IMR-90 (cell line): ENCODE data around the gene LSM7. TPM values are rescaled to one million over a fixed set of nuclear protein-coding genes. Genes with fewer than 3 reads are reported as not detected.
A peak's percentile ranks its signal among the peaks of the same experiment; 100 is the strongest.

Source experiments
- ATAC-seq: fragments of 200-7000 bp; cut with Tn5 transposase; 2 replicates; pipeline ENCODE4 v1.9.1; 2020; ENCODE audit warnings: low read depth, mild to moderate bottlenecking, moderate library complexity
- BruUV-seq: library from RNA; stranded (reverse); fragments of 400-500 nt; replicated peaks from 2 replicates; lab custom pipeline; 2021; lab: Mats Ljungman, UMichigan
- CTCF ChIA-PET: fragments of 300-600 bp; formaldehyde crosslinking; extraction: SDS; loops from one replicate; lab custom pipeline; 2021; ENCODE audit warnings: antibody characterized with exemption; lab: Yijun Ruan, JAX
- POLR2A ChIA-PET: fragments of 300-600 bp; sonication (Branson Sonifier 250); formaldehyde crosslinking; loops from one replicate; lab custom pipeline; 2022; ENCODE audit warnings: antibody characterized with exemption; ENCODE audit not compliant: unreplicated experiment; lab: Charles Lee
- DNase-seq: peaks from one replicate; pipeline ENCODE4 v3.0.0; 2013
- H2AFZ ChIP-seq: replicated peaks from 2 replicates; pipeline ENCODE3; 2013; ENCODE audit warnings: low read length, mild to moderate bottlenecking; ENCODE audit not compliant: poor library complexity
- H2AK5ac ChIP-seq: 2 replicates; pipeline ENCODE4 v1.6.1; 2013; ENCODE audit warnings: low read depth, low read length, inconsistent platforms
- H2AK9ac ChIP-seq: replicated peaks from 2 replicates; pipeline ENCODE3; 2013; ENCODE audit warnings: mild to moderate bottlenecking, low read depth, low read length, moderate library complexity; ENCODE audit not compliant: poor library complexity
- H2BK120ac ChIP-seq: 2 replicates; pipeline ENCODE4 v1.6.1; 2013; ENCODE audit warnings: low read depth, low read length, inconsistent platforms
- H2BK15ac ChIP-seq: 3 replicates; pipeline ENCODE4 v1.6.1; 2013; ENCODE audit warnings: low read depth, low read length, inconsistent platforms
- H2BK20ac ChIP-seq: 2 replicates; pipeline ENCODE4 v1.6.1; 2013; ENCODE audit warnings: low read depth, mild to moderate bottlenecking, inconsistent platforms, low read length, moderate library complexity
- H2BK5ac ChIP-seq: 2 replicates; pipeline ENCODE4 v1.6.1; 2013; ENCODE audit warnings: mild to moderate bottlenecking, low read depth, low read length, inconsistent platforms; ENCODE audit not compliant: poor library complexity, severe bottlenecking
- H3K14ac ChIP-seq: replicated peaks from 2 replicates; pipeline ENCODE4 v1.6.1; 2013; ENCODE audit warnings: low read depth, low read length, inconsistent platforms
- H3K18ac ChIP-seq: 2 replicates; pipeline ENCODE4 v1.6.1; 2013; ENCODE audit warnings: low read depth, low read length, control low read depth
- H3K23ac ChIP-seq: 2 replicates; pipeline ENCODE4 v1.6.1; 2013; ENCODE audit warnings: low read depth, low read length, inconsistent platforms
- H3K27ac ChIP-seq: 2 replicates; pipeline ENCODE4 v1.5.1; 2013; ENCODE audit warnings: mild to moderate bottlenecking, control low read depth, low read length; ENCODE audit not compliant: insufficient read depth
- H3K27me3 ChIP-seq: 2 replicates; pipeline ENCODE4 v1.6.1; 2013; ENCODE audit warnings: low read length; ENCODE audit not compliant: control insufficient read depth, insufficient read depth
- H3K36me3 ChIP-seq: 2 replicates; pipeline ENCODE4 v1.6.1; 2013; ENCODE audit warnings: low read length, mixed read lengths; ENCODE audit not compliant: control insufficient read depth, insufficient read depth
- H3K4ac ChIP-seq: 2 replicates; pipeline ENCODE4 v1.6.1; 2013; ENCODE audit warnings: low read depth, low read length, inconsistent platforms
- H3K4me1 ChIP-seq: 2 replicates; pipeline ENCODE4 v1.6.1; 2013; ENCODE audit warnings: low read length, mixed read lengths; ENCODE audit not compliant: control insufficient read depth, insufficient read depth
- H3K4me2 ChIP-seq: 2 replicates; pipeline ENCODE4 v1.6.1; 2013; ENCODE audit warnings: low read depth, mild to moderate bottlenecking, control low read depth, low read length, moderate library complexity
- H3K4me3 ChIP-seq: 2 replicates; pipeline ENCODE4 v1.5.1; 2013; ENCODE audit warnings: low read depth, mild to moderate bottlenecking, control low read depth, low read length, moderate library complexity; ENCODE audit not compliant: insufficient read depth
- H3K56ac ChIP-seq: 2 replicates; pipeline ENCODE4 v1.6.1; 2013; ENCODE audit warnings: low read length, inconsistent platforms; ENCODE audit not compliant: insufficient read depth; ENCODE audit errors: extremely low read depth
- H3K79me1 ChIP-seq, 2 experiments: 2 replicates each; pipeline ENCODE4 v1.6.1; 2013; ENCODE audit warnings: low read length in 2 of 2, inconsistent platforms in 1 of 2, low read depth in 1 of 2
- H3K9ac ChIP-seq: 2 replicates; pipeline ENCODE4 v1.6.1; 2013; ENCODE audit warnings: low read depth, low read length, control low read depth
- H3K9me1 ChIP-seq: 2 replicates; pipeline ENCODE4 v1.6.1; 2013; ENCODE audit warnings: low read length, inconsistent platforms; ENCODE audit not compliant: insufficient read depth
- H3K9me3 ChIP-seq: 2 replicates; pipeline ENCODE4 v1.6.1; 2013; ENCODE audit warnings: low read length; ENCODE audit not compliant: control insufficient read depth, insufficient read depth
- H4K20me1 ChIP-seq: 2 replicates; pipeline ENCODE4 v1.6.1; 2013; ENCODE audit warnings: low read length, inconsistent platforms; ENCODE audit not compliant: insufficient read depth
- H4K5ac ChIP-seq: 2 replicates; pipeline ENCODE4 v1.6.1; 2013; ENCODE audit warnings: mild to moderate bottlenecking, low read depth, low read length, control low read depth
- H4K8ac ChIP-seq, 2 experiments: 2 replicates each; pipeline ENCODE4 v1.6.1; 2013; ENCODE audit warnings: low read depth in 2 of 2, low read length in 2 of 2, control low read depth in 1 of 2, inconsistent platforms in 1 of 2
- H4K91ac ChIP-seq: 2 replicates; pipeline ENCODE4 v1.6.1; 2013; ENCODE audit warnings: low read depth, low read length, inconsistent platforms; ENCODE audit not compliant: insufficient read depth
- BHLHE40 ChIP-seq: fragments of 150-350 bp; IDR thresholded peaks from 2 replicates; pipeline ENCODE4 v1.6.1; 2016; ENCODE audit warnings: mild to moderate bottlenecking, low read depth, low read length
- CEBPB ChIP-seq: IDR thresholded peaks from 2 replicates; pipeline ENCODE4 v1.6.1; 2012; ENCODE audit warnings: low read depth, low read length, improper control_type of control experiment
- CHD1 ChIP-seq: IDR thresholded peaks from 2 replicates; pipeline ENCODE4 v1.6.1; 2012; ENCODE audit warnings: low read depth, low read length, improper control_type of control experiment
- ELK1 ChIP-seq: fragments of 150-350 bp; IDR thresholded peaks from 2 replicates; pipeline ENCODE4 v1.6.1; 2016; ENCODE audit warnings: low read depth, mild to moderate bottlenecking, low read length, moderate library complexity, borderline replicate concordance
- FOS ChIP-seq: fragments of 150-350 bp; IDR thresholded peaks from 2 replicates; pipeline ENCODE4 v1.6.1; 2016; ENCODE audit warnings: low read depth, low read length
- MAZ ChIP-seq: IDR thresholded peaks from 2 replicates; pipeline ENCODE4 v1.6.1; 2012; ENCODE audit warnings: low read depth, mild to moderate bottlenecking, low read length, improper control_type of control experiment, moderate library complexity, borderline replicate concordance
- MXI1 ChIP-seq: IDR thresholded peaks from 2 replicates; pipeline ENCODE4 v1.6.1; 2012; ENCODE audit warnings: low read depth, mild to moderate bottlenecking, low read length, moderate library complexity, borderline replicate concordance
- NFE2L2 ChIP-seq: fragments of 150-350 bp; IDR thresholded peaks from 2 replicates; pipeline ENCODE4 v1.6.1; 2016; ENCODE audit warnings: low read depth, mild to moderate bottlenecking, low read length
- POLR2A ChIP-seq: IDR thresholded peaks from 2 replicates; pipeline ENCODE4 v1.6.1; 2012; ENCODE audit warnings: mild to moderate bottlenecking, low read depth, low read length
- RAD21 ChIP-seq: IDR thresholded peaks from 2 replicates; pipeline ENCODE4 v1.6.1; 2012; ENCODE audit warnings: low read length, improper control_type of control experiment
- RCOR1 ChIP-seq: IDR thresholded peaks from 2 replicates; pipeline ENCODE4 v1.6.1; 2012; ENCODE audit warnings: mild to moderate bottlenecking, low read length, improper control_type of control experiment; ENCODE audit not compliant: insufficient replicate concordance
- RFX5 ChIP-seq: IDR thresholded peaks from 2 replicates; pipeline ENCODE4 v1.8.0; 2012; ENCODE audit warnings: low read depth, mild to moderate bottlenecking, low read length, moderate library complexity
- SMC3 ChIP-seq: fragments of 150-350 bp; IDR thresholded peaks from 2 replicates; pipeline ENCODE4 v1.6.1; 2016; ENCODE audit warnings: low read depth, mild to moderate bottlenecking, antibody characterized with exemption, low read length, moderate library complexity
- USF2 ChIP-seq: fragments of 150-350 bp; IDR thresholded peaks from 2 replicates; pipeline ENCODE4 v1.6.1; 2017; ENCODE audit warnings: mild to moderate bottlenecking, antibody characterized with exemption, low read length, low read depth
- WGBS, 2 experiments: methylation state at CpG; one replicate each; pipeline versions ENCODE4 v1.1.5 to v1.1.7; 2013; ENCODE audit warnings: missing lambda C conversion rate in 2 of 2; ENCODE audit not compliant: insufficient read length in 1 of 2; ENCODE audit errors: extremely low coverage in 2 of 2; 5-methylcytosine and 5-hydroxymethylcytosine counted together
- dilution Hi-C: fragments of 300-500 bp; cut with HindIII; formaldehyde crosslinking; loops from one replicate; pipeline ENCODE4 v1.14.3; 2018; ENCODE audit warnings: low sequenced_read_pairs; ENCODE audit not compliant: unreplicated experiment
- in situ Hi-C: fragments of 300-500 bp; cut with MboI; formaldehyde crosslinking; loops from 3 replicates; pipeline ENCODE4 v1.14.3; 2019; ENCODE audit warnings: low sequenced_read_pairs, inconsistent platforms, mixed read lengths
- intact Hi-C: fragments of 100-400 bp; cut with micrococcal nuclease; formaldehyde crosslinking; loops from 2 replicates; pipeline ENCODE4 v1.10.0; 2022
- polyA plus RNA-seq, 3 experiments: library from polyadenylated mRNA; depleted of rRNA; stranded (reverse); fragments of >200 nt; gene quantifications; 2 replicates each; pipeline ENCODE4 v1.2.3, GENCODE V29; 2012; ENCODE audit warnings: low replicate concordance in 1 of 3
- total RNA-seq: library from RNA; depleted of rRNA; stranded (reverse); fragments of >200 nt; gene quantifications from 2 replicates; pipeline ENCODE4 v1.2.3, GENCODE V29; 2012

The LSM7 gene
- total and polyA plus RNA-seq, 2 of the 4 experiments (the other 2 are of a cell fraction): 145 to 708 TPM

GRCh38 chr19:2305452-2306280, 22.7 kb downstream of the LSM7 start (continued):
- no peak for TF ChIP-seq RAD21

- dilution Hi-C loops (no loop called here), in situ Hi-C loops (no loop called here), intact Hi-C loops (no loop called here)
- Histone ChIP-seq H3K27ac (no peak overlapping the region), H3K4ac (no peak overlapping the region), H3K36me3 (no peaks in the 10 kb centered on the region), H3K14ac (no peak overlapping the region), H3K56ac (no peak overlapping the region), H3K79me1 (no peaks in the 10 kb centered on the region), H2AK5ac (no peak overlapping the region), H3K9ac (no peak overlapping the region), H2AFZ (no peak overlapping the region), H4K20me1 (0 out of 2 replicates have a peak, but pooled peaks cover 2% of the 10 kb centered on the region), H2BK20ac (no peak overlapping the region), H2BK120ac (no peak overlapping the region), H3K4me3 (no peak overlapping the region), H2AK9ac (peak overlapping the region; percentile 13), H3K18ac (no peak overlapping the region), H2BK15ac (no peak overlapping the region), H3K27me3 (peaks cover 46% of the 10 kb centered on the region), H4K8ac (no peak overlapping the region), H3K4me1 (peaks cover 4% of the 10 kb centered on the region; the same call in 1 of the 2 replicates), H2BK5ac (no peak overlapping the region), H3K9me3 (no peaks in the 10 kb centered on the region; the same call in 1 of the 2 replicates), H3K23ac (no peak overlapping the region), H4K91ac (no peak overlapping the region), H4K5ac (no peak overlapping the region), H3K9me1 (no peaks in the 10 kb centered on the region), H3K4me2 (no peak overlapping the region)
- BruUV-seq: no TSS peak
- CTCF ChIA-PET: interaction anchor here (0.6 kb wide), 1 partner anchor 29 kb away, joined by 5 read pairs; no protein-coding TSS in a partner anchor
- WGBS, 2 experiments: 77% methylated on average over 15 of the region's 26 CpGs; no CpG with 5 or more reads in 1 of the 2 experiments
- DNase-seq: no peak
- no peak for ATAC-seq
- POLR2A ChIA-PET: no interaction called here
- TF ChIP-seq NFE2L2 (no peak), CHD1 (no peak), BHLHE40 (no peak), USF2 (no peak), CEBPB (no peak), SMC3 (no peak), ELK1 (no peak), FOS (no peak), RAD21 (no peak), MAZ (no peak), MXI1 (no peak), RCOR1 (no peak), POLR2A (no peak), RFX5 (no peak)
Measured at GRCh38 chr19:2303211-2303798, 25.1 kb downstream of the LSM7 start.
